HAP-1 (cell line): ENCODE results near the gene ATAT1.

Experiments used
- DNase-seq, 2 experiments: peaks; one replicate each; pipeline ENCODE4 v3.0.0-alpha.2; 2016 to 2020; ENCODE audit warnings: low spot score in 2 of 2
- H3K27me3 ChIP-seq: fragments of 250-450 bp; sonication (Bioruptor Pico); 2 replicates; pipeline ENCODE4 v1.5.1; 2020; ENCODE audit warnings: low read depth, mild to moderate bottlenecking, moderate library complexity
- H3K36me3 ChIP-seq: fragments of 250-450 bp; sonication (Bioruptor Pico); replicated peaks from 2 replicates; pipeline ENCODE4 v1.5.1; 2020; ENCODE audit warnings: mild to moderate bottlenecking
- H3K4me1 ChIP-seq: fragments of 250-450 bp; sonication (Bioruptor Pico); 2 replicates; pipeline ENCODE4 v1.5.1; 2020; ENCODE audit warnings: mild to moderate bottlenecking
- H3K4me3 ChIP-seq: fragments of 250-450 bp; sonication (Bioruptor Pico); 2 replicates; pipeline ENCODE4 v1.5.1; 2020; ENCODE audit warnings: mild to moderate bottlenecking, moderate library complexity
- H3K9me3 ChIP-seq: fragments of 250-450 bp; sonication (Bioruptor Pico); 2 replicates; pipeline ENCODE4 v1.5.1; 2020; ENCODE audit warnings: mild to moderate bottlenecking, moderate library complexity
- in situ Hi-C: fragments of 300-500 bp; cut with MboI; formaldehyde crosslinking; loops from 3 replicates; pipeline ENCODE4 v1.14.3; 2020; ENCODE audit warnings: low sequenced_read_pairs, inconsistent platforms, mixed read lengths

Gene ATAT1

DNA sequence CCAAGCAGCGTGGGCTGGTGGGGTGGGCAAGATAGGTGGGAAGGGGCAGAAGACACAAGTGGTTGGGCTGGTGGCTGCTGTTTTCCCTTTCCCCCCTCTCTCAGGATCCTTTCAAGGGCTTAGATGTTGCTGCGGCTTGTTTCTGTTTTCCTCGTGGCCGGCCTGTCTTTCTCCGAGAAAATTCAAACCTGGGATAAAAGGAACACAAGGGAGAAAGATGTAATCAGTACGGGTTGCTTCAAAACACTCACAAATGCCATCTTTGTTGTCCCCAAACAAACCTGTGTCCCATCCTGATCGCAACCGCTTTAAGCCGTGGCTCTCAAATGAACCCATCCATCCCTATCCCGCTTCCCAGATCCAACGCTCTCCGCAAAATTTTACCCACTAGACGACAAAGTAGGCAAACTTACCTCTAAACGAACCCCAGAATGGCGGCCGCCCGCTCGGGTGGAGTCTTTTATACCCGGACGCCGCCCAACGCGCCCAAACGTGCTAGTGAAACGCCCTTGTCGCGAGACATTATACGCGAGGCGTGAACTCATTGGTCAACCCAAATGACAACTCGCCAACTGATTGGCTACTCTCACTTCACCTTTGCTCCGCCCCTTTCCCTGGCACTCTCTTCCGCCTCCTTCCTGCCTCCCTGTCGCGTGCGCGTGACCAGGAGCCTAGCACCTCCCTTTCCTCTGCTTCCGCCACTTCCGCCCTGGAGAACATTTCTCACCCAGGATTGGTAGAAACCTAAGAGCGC is 9.7 kb upstream of the ATAT1 start, which contains the start of gene PPP1R10:
TSS of gene PPP1R10 (minus strand) at position 433 of the 754 bp plus-strand sequence. CDS start 7,299 bp downstream, outside the sequence.
- Histone ChIP-seq H3K4me3 (peak within 1 kb of the TSS; percentile 99), H3K36me3 (peaks cover 65% of the 10 kb centered on the region)

DNA sequence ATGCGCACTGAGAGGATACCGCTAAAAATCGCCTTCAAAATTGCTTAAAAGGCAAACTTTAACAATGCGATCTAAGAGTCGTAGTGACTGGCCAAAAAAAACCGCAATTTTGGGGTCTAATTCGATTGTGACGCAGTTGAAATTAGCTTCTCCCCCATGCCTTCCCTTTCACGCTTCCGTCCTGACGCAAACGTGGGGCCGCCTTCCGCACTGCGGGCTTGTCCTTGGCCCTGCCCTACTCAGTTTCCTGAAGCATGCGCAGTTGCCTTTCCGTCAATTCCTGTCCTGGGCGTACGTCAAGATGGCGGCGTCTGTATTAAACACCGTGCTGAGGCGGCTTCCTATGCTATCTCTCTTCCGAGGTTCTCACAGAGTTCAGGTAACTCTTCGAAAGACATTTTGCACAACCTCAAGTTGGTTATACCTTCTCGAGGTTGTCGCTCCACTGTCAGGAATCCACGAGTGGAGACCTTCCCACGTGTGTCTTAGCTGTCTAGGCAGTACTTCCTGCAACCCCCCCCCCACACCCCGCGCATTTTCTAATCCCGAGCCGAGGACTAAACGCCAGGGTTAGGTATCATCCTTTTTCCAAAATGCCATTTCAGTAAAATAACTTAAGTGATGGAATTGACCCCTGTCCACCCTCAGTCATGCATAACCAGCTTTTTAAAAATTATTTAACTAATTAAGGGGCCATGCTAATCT is 9.0 kb upstream of the ATAT1 start, which contains the start of gene MRPS18B:
TSS of gene MRPS18B (plus strand) at position 276 of the 705 bp plus-strand sequence. CDS start at position 302, 26 bp downstream.
- H3K36me3 ChIP-seq, result peaks cover 67% of the 10 kb centered on the region
- DNase-seq, result peak; percentile 94 to 96
- H3K27me3 ChIP-seq, result no peaks in the 10 kb centered on the region
- H3K4me3 ChIP-seq, result peak within 1 kb of the TSS; percentile 99
- H3K9me3 ChIP-seq, result no peaks in the 10 kb centered on the region
- peaks cover 25% of the 10 kb centered on the region for H3K4me1 ChIP-seq
- in situ Hi-C loops, result loop anchor here (5.0 kb wide), 1 partner anchor 105 kb away; the partner anchor contains the start of gene TUBB

More for the DNA sequence above, 9.7 kb upstream of the ATAT1 start, which contains the start of gene PPP1R10:
- Histone ChIP-seq H3K4me1 (peaks cover 28% of the 10 kb centered on the region), H3K27me3 (no peaks in the 10 kb centered on the region), H3K9me3 (no peaks in the 10 kb centered on the region)
- in situ Hi-C loops, result loop anchor here (5.0 kb wide), 1 partner anchor 105 kb away; the partner anchor contains the start of gene TUBB
- peak; percentile 99 for DNase-seq

DNA sequence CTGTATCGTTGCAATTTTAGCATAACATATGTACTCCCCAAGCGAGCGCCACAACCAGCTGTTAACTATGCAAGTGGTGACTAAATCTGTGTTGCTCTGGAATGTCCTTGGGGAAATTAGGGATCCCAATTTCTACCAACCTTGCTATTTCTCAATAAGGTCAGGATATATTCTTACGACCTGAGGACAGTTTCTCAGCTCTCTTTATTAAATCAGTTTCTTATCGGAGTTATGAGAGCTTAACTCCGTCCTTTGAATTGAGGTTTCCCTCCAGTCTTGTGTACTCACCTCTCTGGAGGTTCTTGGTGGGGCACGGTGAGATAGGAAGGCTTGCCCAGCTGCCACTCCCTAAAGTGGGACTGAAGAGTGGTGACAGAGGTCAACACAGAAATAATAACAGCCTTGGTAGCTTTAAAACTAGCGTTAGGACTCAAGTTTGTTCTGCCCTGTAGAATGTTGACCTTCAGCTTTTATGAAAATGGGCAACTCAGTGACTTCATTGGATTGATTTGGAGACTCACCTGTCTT is 8.3 kb upstream of the ATAT1 start:
- DNase-seq, result no peak
- Histone ChIP-seq H3K9me3 (no peaks in the 10 kb centered on the region), H3K27me3 (no peaks in the 10 kb centered on the region), H3K36me3 (peaks cover 64% of the 10 kb centered on the region), H3K4me1 (peaks cover 19% of the 10 kb centered on the region), H3K4me3 (peak overlapping the region; percentile 99)
- in situ Hi-C loops, result loop anchor here (5.0 kb wide), 1 partner anchor 104 kb away; the partner anchor contains the start of gene TUBB

DNA sequence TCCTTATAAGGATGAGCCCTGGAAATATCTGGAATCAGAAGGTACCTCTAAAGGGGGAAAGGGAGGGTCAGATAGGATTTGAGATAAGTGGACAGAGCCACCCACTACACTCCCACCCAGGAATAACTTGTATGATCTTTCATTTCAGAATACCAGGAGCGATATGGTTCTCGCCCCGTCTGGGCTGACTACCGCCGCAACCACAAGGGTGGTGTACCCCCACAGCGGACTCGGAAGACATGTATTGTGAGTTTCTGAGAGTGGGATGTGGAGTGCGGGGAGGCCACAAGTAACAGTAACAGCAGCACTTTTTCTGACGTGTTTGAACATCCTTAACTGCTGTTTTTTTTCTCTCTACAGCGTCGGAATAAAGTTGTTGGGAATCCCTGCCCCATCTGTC is 7.1 kb upstream of the ATAT1 start:
- in situ Hi-C loops, result loop anchor here (5.0 kb wide), 1 partner anchor 103 kb away; the partner anchor contains the start of gene TUBB
- DNase-seq, result no peak
- Histone ChIP-seq H3K9me3 (no peaks in the 10 kb centered on the region), H3K36me3 (peaks cover 58% of the 10 kb centered on the region), H3K4me1 (peaks cover 7% of the 10 kb centered on the region; the same call in 1 of the 2 replicates), H3K4me3 (no peak overlapping the region), H3K27me3 (no peaks in the 10 kb centered on the region)

DNA sequence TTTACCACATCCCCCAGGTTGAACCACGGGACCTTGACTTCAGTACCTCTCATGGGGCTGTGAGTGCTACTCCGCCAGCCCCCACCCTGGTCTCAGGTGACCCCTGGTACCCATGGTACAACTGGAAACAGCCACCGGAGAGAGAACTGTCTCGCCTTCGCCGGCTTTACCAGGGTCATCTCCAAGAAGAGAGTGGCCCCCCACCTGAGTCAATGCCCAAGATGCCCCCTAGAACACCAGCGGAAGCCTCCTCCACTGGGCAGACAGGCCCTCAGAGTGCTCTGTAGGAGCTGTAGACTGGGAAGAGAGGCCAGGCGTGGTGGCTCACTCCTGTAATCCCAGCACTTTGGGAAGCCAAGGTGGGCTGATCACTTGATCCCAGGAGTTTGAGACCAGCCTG is 1.2 kb upstream of the ATAT1 start:
- in situ Hi-C loops, result no loop called here
- Histone ChIP-seq H3K4me1 (peaks cover 7% of the 10 kb centered on the region; the same call in 1 of the 2 replicates), H3K36me3 (peaks cover 64% of the 10 kb centered on the region), H3K9me3 (no peaks in the 10 kb centered on the region), H3K27me3 (no peaks in the 10 kb centered on the region), H3K4me3 (no peak overlapping the region)
- DNase-seq, result no peak

DNA sequence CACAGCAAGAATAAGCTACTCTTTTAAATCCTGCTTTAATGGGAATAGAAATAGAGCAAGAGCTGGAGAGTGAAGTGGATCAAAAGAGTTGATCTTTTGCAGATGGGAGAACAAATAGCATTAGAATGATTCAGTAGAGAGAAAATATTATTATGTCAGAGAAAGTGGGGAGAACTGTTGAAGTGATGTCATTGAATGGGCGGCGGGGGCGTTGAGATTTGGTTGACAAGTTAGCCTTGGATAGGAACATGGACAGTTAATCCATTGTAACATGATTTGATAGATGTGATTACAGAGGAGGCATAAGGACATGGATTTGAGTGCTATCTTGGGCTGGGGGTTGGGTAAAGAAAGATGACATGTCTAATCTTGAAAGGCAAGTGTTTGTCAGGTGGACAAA is 9.2 kb downstream of the ATAT1 start:
- no peaks in the 10 kb centered on the region for H3K27me3 ChIP-seq
- H3K36me3 ChIP-seq, result peaks cover 12% of the 10 kb centered on the region; the same call in 1 of the 2 replicates
- H3K9me3 ChIP-seq, result no peaks in the 10 kb centered on the region
- in situ Hi-C loops, result no loop called here
- DNase-seq, result no peak
- no peaks in the 10 kb centered on the region for H3K4me1 ChIP-seq
- no peak overlapping the region for H3K4me3 ChIP-seq

DNA sequence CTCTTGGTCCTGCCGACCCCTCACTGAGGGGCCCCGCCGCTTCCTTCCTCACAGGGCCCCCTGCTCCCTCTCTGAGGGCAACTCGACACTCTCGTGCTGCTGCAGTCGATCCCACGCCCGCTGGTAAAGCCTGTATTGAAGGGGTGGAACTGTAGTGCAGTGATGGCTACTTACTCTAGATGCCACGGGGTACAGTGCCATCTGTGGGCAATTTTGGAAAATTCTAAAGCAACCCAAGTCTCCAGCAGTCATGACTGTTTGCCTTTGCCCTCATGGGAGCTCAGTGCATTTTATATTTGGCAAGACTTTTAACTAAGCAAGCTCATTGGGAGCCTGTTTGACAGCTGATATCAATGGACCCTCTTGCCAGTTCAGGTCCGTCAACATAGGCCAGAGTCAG is 13.8 kb downstream of the ATAT1 start:
- in situ Hi-C loops, result no loop called here
- no peak for DNase-seq
- peaks cover 21% of the 10 kb centered on the region for H3K36me3 ChIP-seq
- no peak overlapping the region for H3K4me3 ChIP-seq
- H3K27me3 ChIP-seq, result no peaks in the 10 kb centered on the region
- H3K4me1 ChIP-seq, result no peaks in the 10 kb centered on the region
- H3K9me3 ChIP-seq, result no peaks in the 10 kb centered on the region

DNA sequence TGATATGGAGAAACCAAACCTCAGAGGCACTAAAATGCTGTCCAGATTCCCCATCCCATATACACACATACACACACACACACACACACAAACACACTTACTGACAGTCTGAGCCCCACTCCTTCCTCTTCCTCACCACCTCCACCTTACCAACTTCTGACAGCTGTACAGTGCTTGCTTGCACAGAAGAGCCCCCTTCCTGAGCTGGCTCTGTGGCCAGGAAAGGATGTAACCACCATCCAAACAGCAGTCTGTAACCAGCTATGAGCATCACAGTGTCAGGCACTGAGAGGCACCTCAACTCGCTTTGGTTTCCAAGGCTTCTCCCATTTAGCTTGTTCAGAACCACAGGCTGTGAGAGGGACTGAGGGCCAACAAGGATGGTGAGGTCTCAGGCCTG is 14.4 kb downstream of the ATAT1 start:
- peaks cover 21% of the 10 kb centered on the region for H3K36me3 ChIP-seq
- no peak for DNase-seq
- peaks cover under 1% of the 10 kb centered on the region for H3K4me1 ChIP-seq
- in situ Hi-C loops, result no loop called here
- H3K27me3 ChIP-seq, result no peaks in the 10 kb centered on the region
- H3K9me3 ChIP-seq, result no peaks in the 10 kb centered on the region
- H3K4me3 ChIP-seq, result no peak overlapping the region

DNA sequence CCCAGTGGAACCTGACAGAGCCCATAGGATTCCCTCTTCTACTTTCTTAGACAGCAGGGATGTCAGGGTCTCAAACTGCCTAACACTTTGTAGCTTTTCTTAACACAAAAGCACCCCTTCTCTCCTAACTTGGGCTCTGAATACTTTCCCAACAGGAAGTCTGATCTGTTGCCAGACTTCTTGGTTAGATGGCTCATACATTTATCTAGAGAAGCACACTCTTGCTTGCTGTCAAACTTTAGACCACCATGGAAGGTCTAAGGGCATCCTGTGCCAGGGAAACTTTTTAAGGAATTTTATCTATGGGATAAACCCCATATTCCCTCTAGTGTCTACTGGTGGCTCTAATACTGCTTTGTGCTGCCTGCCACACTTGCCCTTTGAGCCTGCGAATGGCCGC is 17.0 kb downstream of the ATAT1 start:
- in situ Hi-C loops, result no loop called here
- H3K27me3 ChIP-seq, result no peaks in the 10 kb centered on the region

DNA sequence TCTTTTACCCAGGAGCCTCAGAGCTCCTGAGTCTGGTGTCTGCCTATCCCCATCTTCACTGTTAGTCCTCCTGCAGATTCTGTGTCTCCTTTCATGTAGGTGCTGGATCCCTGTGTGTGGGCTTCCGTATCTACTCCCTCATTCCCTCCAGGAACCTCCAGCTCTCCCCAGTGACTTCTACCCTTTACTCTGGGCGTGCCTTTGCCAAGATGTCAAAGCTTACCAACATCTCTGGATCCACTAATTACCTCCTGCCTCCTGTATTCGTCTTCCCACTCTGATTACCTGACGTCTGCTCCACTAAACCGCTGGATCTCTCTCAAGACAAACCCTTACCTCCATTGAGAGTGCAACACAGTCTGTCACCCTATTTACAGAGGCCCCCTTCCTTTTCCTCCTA is 18.1 kb downstream of the ATAT1 start:
- in situ Hi-C loops, result no loop called here
- no peak for DNase-seq
- peaks cover 8% of the 10 kb centered on the region for H3K4me1 ChIP-seq
- no peak overlapping the region for H3K4me3 ChIP-seq
- peaks cover 21% of the 10 kb centered on the region for H3K36me3 ChIP-seq
- H3K9me3 ChIP-seq, result no peaks in the 10 kb centered on the region
- H3K27me3 ChIP-seq, result no peaks in the 10 kb centered on the region

More for the DNA sequence above, 17.0 kb downstream of the ATAT1 start:
- DNase-seq, result no peak
- peaks cover 21% of the 10 kb centered on the region for H3K36me3 ChIP-seq
- H3K4me1 ChIP-seq, result peaks cover 8% of the 10 kb centered on the region
- no peak overlapping the region for H3K4me3 ChIP-seq
- H3K9me3 ChIP-seq, result no peaks in the 10 kb centered on the region

DNA sequence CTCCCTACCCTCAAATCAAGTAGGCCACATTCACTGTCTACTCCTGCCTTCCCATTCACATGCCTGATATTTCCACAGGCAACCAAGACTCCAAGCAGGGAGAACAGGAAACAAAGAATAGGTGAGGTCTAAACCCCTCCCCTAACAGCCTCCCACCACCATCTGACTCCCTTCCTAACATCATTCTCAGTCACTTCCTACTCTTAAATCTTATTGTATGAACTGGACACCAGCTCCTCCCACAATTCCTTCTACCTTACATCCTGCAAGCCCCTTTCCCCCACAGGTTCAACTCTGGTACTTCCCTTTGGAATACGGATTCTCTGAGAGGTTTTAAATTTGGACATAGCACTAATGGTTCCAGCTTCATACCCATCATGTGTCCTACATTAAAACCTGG is 19.3 kb downstream of the ATAT1 start:
- Histone ChIP-seq H3K4me3 (no peak overlapping the region), H3K36me3 (peaks cover 14% of the 10 kb centered on the region)

DNA sequence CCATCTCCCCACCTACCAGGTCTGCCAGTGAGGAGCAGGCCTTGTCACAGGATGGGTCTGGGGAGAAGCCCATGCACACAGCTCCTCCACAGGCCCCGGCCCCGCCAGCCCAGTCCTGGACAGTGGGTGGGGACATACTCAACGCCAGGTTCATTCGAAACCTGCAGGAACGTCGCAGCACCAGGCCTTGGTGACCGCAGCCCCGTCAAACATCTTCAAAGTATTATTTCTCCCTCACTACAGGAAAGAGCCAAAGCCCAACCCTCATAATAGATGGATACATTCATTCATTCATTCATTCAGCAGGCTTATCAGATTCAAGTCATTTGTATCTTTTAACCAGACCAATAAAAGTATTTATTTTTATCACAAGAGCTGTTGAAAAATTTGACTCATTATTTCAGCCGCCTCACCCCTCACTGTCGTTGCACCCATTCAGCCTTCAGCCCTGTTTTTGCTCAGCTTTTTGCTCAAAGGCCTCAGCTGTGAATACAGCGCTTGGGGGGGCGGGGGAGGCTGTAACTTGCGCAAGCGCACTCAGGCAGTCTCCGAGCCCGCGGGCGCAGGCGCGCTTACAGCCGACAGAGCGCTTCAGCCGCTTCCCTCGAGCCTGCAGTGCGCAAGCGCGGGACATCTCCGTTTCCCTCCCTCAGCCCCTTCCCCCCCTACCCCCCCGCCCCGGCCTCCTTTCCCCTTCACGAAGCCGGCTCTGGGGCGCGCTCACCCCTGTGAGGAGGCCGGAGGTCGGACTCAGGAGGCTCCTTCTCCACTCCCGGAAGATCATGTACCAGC is 20.0 kb downstream of the ATAT1 start, which contains the start of gene C6orf136:
TSS of gene C6orf136 (plus strand) at position 684 of the 792 bp plus-strand sequence. CDS start at position 783, 99 bp downstream.
- Histone ChIP-seq H3K4me3 (peak within 1 kb of the TSS; percentile 70), H3K27me3 (no peaks in the 10 kb centered on the region), H3K4me1 (peaks cover 8% of the 10 kb centered on the region), H3K9me3 (no peaks in the 10 kb centered on the region), H3K36me3 (peaks cover 17% of the 10 kb centered on the region)
- DNase-seq, result peak; percentile 83 to 95
- in situ Hi-C loops, result no loop called here

More for the DNA sequence above, 19.3 kb downstream of the ATAT1 start:
- no peak for DNase-seq
- Histone ChIP-seq H3K27me3 (no peaks in the 10 kb centered on the region), H3K4me1 (peaks cover 8% of the 10 kb centered on the region), H3K9me3 (no peaks in the 10 kb centered on the region)
- in situ Hi-C loops, result no loop called here
